ENCODE measurements around the gene TOPAZ1. TPM values are rescaled to one million over a fixed set of nuclear protein-coding genes. Genes with fewer than 3 reads are reported as not detected.

Gene TOPAZ1
- total RNA-seq, 1 donor from 2014 or later = not detected

DNA sequence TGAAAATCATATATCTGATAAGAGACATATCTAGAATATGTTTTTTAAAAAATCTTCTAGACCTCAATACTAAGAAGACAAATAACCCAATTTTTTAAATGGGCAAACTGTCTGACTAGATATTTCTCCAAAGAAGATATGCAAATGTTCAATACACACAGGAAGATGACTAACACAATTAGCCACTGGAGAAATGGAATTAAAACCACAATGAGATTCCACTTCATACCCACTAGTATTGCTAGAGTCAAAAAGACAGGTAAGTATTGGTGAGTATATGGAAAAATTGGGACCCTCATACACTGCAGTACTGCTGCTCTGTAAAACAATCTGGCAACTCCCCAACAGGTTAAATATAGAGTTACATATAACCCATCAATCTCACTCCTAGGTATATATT is 33.1 kb upstream of the TOPAZ1 start:
- no peaks in the 10 kb centered on the region for H3K36me3 ChIP-seq
- DNase-seq (no peak), ATAC-seq (no peak)
- intact Hi-C loops (cut with DNase I) = no loop called here
- H3K27ac ChIP-seq = no peak overlapping the region
- no peaks in the 10 kb centered on the region for H3K4me1 ChIP-seq
- TF ChIP-seq CTCF (IDR thresholded peaks at IDR 0.05) = no peak
- no peaks in the 10 kb centered on the region for H3K27me3 ChIP-seq
- H3K4me3 ChIP-seq = no peak overlapping the region
- no peaks in the 10 kb centered on the region for H3K9me3 ChIP-seq

GRCh38 chr3:44210967-44211366 is 30.7 kb upstream of the TOPAZ1 start:
- no peak for ATAC-seq
- H3K4me3 ChIP-seq = no peak overlapping the region
- H3K36me3 ChIP-seq = no peaks in the 10 kb centered on the region
- intact Hi-C loops (cut with DNase I) = no loop called here
- no peaks in the 10 kb centered on the region for H3K4me1 ChIP-seq
- TF ChIP-seq CTCF (IDR thresholded peaks at IDR 0.05) = no peak
- no peak for DNase-seq
- H3K27me3 ChIP-seq = no peaks in the 10 kb centered on the region
- H3K27ac ChIP-seq = no peak overlapping the region
- H3K9me3 ChIP-seq = no peaks in the 10 kb centered on the region

DNA sequence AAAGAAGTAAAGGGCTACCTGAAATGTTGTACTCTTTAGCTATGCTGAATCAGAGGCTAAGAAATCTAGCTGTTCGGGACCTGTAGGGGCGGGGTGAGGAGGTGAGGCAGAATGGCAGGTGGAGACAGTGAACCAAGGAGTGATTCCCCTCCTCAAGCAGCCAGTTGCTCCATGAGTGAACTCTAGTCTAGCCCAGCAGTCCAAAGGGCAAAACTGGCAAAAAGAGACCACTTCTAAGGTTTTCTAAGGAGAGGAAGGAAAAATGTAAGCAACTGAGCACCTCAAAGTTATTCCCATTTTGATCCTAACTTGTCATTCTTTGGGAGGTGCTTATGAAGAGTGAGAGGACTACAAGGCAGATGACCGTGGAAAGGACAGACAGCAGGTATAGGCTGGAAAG is 19.3 kb upstream of the TOPAZ1 start:
- TF ChIP-seq CTCF (IDR thresholded peaks at IDR 0.05) = no peak
- no peak for DNase-seq
- H3K27ac ChIP-seq = no peak overlapping the region
- no peaks in the 10 kb centered on the region for H3K36me3 ChIP-seq
- intact Hi-C loops (cut with DNase I) = no loop called here
- H3K4me1 ChIP-seq = no peaks in the 10 kb centered on the region
- no peaks in the 10 kb centered on the region for H3K9me3 ChIP-seq
- H3K27me3 ChIP-seq = peaks cover 11% of the 10 kb centered on the region
- no peak for ATAC-seq
- H3K4me3 ChIP-seq = no peak overlapping the region

DNA sequence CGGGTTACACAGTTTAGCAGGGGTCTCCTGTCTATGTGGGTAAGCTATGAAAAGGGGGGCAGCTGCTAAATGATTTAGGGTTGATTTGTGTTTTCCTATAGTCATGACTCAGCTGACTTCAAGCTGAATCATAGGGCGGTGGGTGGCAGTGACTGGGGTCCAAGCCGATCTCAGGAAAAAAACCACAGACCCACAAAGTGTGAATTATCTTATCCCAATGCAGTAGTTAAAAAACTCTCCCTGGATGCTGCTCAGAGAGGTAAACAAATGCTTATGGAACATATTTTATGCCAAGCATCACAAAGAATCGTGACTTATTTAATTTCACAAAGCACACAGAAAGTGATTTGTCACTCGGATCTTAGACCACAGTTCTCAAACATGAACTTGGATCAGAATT is 18.4 kb upstream of the TOPAZ1 start:
- Histone ChIP-seq H3K4me3 (no peak overlapping the region), H3K27me3 (peaks cover 11% of the 10 kb centered on the region), H3K4me1 (no peaks in the 10 kb centered on the region), H3K27ac (no peak overlapping the region), H3K36me3 (no peaks in the 10 kb centered on the region), H3K9me3 (no peaks in the 10 kb centered on the region)
- intact Hi-C loops (cut with DNase I) = no loop called here
- DNase-seq (no peak), ATAC-seq (no peak)
- no peak for TF ChIP-seq CTCF (IDR thresholded peaks at IDR 0.05)

DNA sequence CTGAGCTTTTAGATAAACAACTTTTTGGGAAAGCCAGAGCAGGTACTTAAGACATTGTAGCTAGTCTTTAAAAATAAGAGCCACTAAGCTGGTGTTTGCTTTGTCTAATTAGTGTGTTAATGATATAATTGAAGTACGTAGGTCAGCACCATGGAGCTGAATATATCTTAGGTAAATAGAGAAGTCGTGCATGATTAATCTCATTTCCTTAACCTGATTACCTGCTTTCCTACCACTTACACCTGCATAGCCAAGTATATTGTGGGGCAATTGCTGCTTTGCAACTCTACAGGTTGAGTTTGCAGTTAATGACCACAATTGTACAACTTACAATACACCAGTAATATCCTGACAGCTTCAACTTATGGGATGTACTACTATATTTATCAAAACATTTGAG is 17.6 kb upstream of the TOPAZ1 start:
- TF ChIP-seq CTCF (IDR thresholded peaks at IDR 0.05) = no peak
- Histone ChIP-seq H3K36me3 (no peaks in the 10 kb centered on the region), H3K9me3 (no peaks in the 10 kb centered on the region), H3K4me1 (no peaks in the 10 kb centered on the region), H3K27ac (no peak overlapping the region), H3K4me3 (no peak overlapping the region), H3K27me3 (peaks cover 11% of the 10 kb centered on the region)
- ATAC-seq (no peak), DNase-seq (no peak)
- intact Hi-C loops (cut with DNase I) = no loop called here

DNA sequence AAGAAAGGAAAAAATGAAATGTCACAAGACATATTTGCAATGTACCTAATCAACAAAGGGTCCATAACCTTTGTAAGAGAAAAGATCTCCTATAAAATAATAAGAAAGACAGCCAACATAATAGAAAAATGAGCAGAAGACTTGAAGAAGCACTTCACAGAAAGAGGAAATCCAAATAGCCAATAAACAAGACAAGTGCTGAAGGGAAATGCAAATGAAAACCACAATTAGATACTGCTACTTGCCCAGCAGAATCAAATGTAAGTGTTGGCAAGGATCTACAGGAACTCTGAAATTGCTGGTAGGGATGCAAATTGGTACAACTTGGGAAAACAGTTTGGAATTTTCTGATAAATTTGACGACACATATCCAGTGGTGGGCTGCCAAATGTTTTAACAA is 15.1 kb upstream of the TOPAZ1 start:
- intact Hi-C loops (cut with DNase I) = no loop called here
- Histone ChIP-seq H3K4me3 (no peak overlapping the region), H3K4me1 (no peaks in the 10 kb centered on the region), H3K9me3 (no peaks in the 10 kb centered on the region), H3K36me3 (no peaks in the 10 kb centered on the region), H3K27me3 (peaks cover 7% of the 10 kb centered on the region), H3K27ac (no peak overlapping the region)
- ATAC-seq = no peak
- DNase-seq = no peak
- no peak for TF ChIP-seq CTCF (IDR thresholded peaks at IDR 0.05)

Measured in upper lobe of right lung (tissue), 1 donor.